NB4 (cell line): ENCODE data around the gene NSMCE4A.

Experiments used
- MYC ChIP-seq: IDR thresholded peaks from 2 replicates; pipeline ENCODE4 v1.6.1; 2011; ENCODE audit warnings: low read depth, low read length
- POLR2A ChIP-seq: IDR thresholded peaks from 2 replicates; pipeline ENCODE4 v1.6.1; 2011; ENCODE audit warnings: mild to moderate bottlenecking; ENCODE audit not compliant: insufficient read length; ENCODE audit errors: extremely low read depth
- TF ChIP-seq, protein P1 (sequence below): IDR thresholded peaks from one replicate; pipeline ENCODE4 v1.5.1; 2012; ENCODE audit warnings: low read depth, low read length
- TF ChIP-seq, protein P2 (sequence below): IDR thresholded peaks from 2 replicates; pipeline ENCODE4 v1.6.1; 2011; ENCODE audit warnings: low read depth, low read length

DNA sequence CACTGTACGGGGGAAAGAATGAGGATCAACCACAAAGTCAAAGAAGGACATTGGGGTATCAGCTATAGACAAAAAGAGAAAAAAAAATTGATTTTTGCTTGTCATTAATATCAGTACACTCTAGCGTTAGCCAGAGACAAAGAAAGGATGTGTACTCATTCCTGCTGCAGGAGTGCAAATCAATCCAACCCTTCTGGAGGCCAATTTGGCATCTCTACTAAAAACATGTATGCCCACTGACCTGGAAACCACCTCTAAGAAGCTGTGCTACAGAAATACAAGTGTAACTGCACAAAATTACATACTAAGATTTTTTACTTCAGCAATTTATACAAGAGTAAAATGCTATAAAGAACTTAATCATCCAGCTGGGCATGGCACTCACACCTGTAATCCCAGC lies 13.6 kb downstream of the NSMCE4A start:
- TF ChIP-seq, protein P1, sequence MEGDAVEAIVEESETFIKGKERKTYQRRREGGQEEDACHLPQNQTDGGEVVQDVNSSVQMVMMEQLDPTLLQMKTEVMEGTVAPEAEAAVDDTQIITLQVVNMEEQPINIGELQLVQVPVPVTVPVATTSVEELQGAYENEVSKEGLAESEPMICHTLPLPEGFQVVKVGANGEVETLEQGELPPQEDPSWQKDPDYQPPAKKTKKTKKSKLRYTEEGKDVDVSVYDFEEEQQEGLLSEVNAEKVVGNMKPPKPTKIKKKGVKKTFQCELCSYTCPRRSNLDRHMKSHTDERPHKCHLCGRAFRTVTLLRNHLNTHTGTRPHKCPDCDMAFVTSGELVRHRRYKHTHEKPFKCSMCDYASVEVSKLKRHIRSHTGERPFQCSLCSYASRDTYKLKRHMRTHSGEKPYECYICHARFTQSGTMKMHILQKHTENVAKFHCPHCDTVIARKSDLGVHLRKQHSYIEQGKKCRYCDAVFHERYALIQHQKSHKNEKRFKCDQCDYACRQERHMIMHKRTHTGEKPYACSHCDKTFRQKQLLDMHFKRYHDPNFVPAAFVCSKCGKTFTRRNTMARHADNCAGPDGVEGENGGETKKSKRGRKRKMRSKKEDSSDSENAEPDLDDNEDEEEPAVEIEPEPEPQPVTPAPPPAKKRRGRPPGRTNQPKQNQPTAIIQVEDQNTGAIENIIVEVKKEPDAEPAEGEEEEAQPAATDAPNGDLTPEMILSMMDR = no peak
- TF ChIP-seq POLR2A = no peak
- TF ChIP-seq, protein P2, sequence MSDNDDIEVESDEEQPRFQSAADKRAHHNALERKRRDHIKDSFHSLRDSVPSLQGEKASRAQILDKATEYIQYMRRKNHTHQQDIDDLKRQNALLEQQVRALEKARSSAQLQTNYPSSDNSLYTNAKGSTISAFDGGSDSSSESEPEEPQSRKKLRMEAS = no peak
- no peak for TF ChIP-seq MYC
